GM23338 (cell line): ENCODE results near the gene TICRR. TPM values are rescaled to one million over a fixed set of nuclear protein-coding genes. Genes with fewer than 3 reads are reported as not detected.

Experiments used
- ATAC-seq: fragments of 200-7000 bp; cut with Tn5 transposase; 3 replicates; pipeline ENCODE4 v1.9.1; 2020
- DNase-seq: peaks from one replicate; pipeline ENCODE4 v3.0.0-alpha.2; 2015; ENCODE audit warnings: low spot score
- H2AFZ ChIP-seq: fragments of 200-600 bp; sonication (generic); 2 replicates; pipeline ENCODE4 v1.8.0; 2016; ENCODE audit warnings: antibody characterized with exemption, mild to moderate bottlenecking, moderate library complexity
- H3F3A ChIP-seq: fragments of 200-600 bp; sonication (generic); replicated peaks from 2 replicates; pipeline ENCODE4 v1.8.0; 2017; ENCODE audit warnings: antibody characterized with exemption, mixed run types, low read depth
- H3K27ac ChIP-seq: fragments of 200-600 bp; sonication (generic); 2 replicates; pipeline ENCODE4 v1.6.1; 2016; ENCODE audit warnings: low read depth
- H3K27me3 ChIP-seq: fragments of 200-600 bp; sonication (generic); 2 replicates; pipeline ENCODE4 v1.8.0; 2016; ENCODE audit warnings: mild to moderate bottlenecking, mixed run types, moderate library complexity; ENCODE audit not compliant: insufficient read depth
- H3K36me3 ChIP-seq: fragments of 200-600 bp; sonication (generic); 2 replicates; pipeline ENCODE4 v1.8.0; 2016; ENCODE audit warnings: mild to moderate bottlenecking; ENCODE audit not compliant: insufficient read depth
- H3K4me1 ChIP-seq: fragments of 200-600 bp; sonication (generic); 2 replicates; pipeline ENCODE4 v1.8.0; 2016; ENCODE audit warnings: mild to moderate bottlenecking, moderate library complexity; ENCODE audit not compliant: insufficient read depth
- H3K4me2 ChIP-seq: fragments of 200-600 bp; sonication (generic); 2 replicates; pipeline ENCODE4 v1.7.1; 2017; ENCODE audit warnings: mixed run types
- H3K4me3 ChIP-seq: fragments of 200-600 bp; sonication (generic); 2 replicates; pipeline ENCODE4 v1.6.1; 2016; ENCODE audit warnings: mixed run types
- H3K79me2 ChIP-seq: fragments of 200-600 bp; sonication (generic); replicated peaks from 2 replicates; pipeline ENCODE4 v1.8.0; 2017; ENCODE audit warnings: mild to moderate bottlenecking; ENCODE audit not compliant: insufficient read depth
- H3K9me2 ChIP-seq: fragments of 200-600 bp; sonication (generic); 2 replicates; pipeline ENCODE4 v1.8.0; 2017; ENCODE audit not compliant: insufficient read depth
- H4K20me1 ChIP-seq: fragments of 200-600 bp; sonication (generic); replicated peaks from 2 replicates; pipeline ENCODE4 v1.8.0; 2017; ENCODE audit warnings: mild to moderate bottlenecking; ENCODE audit not compliant: insufficient read depth
- H3K27ac Mint-ChIP-seq: 2 replicates; pipeline ENCODE4 v1.8.0; 2020; ENCODE audit warnings: inconsistent platforms, mild to moderate bottlenecking, moderate library complexity, mixed read lengths
- H3K27me3 Mint-ChIP-seq: 3 replicates; pipeline ENCODE4 v1.8.0; 2022; ENCODE audit warnings: low read depth, mild to moderate bottlenecking, moderate library complexity, mixed read lengths, inconsistent platforms; ENCODE audit not compliant: insufficient read depth, poor library complexity
- H3K36me3 Mint-ChIP-seq: 3 replicates; pipeline ENCODE4 v1.8.0; 2021; ENCODE audit warnings: low read depth, mild to moderate bottlenecking, inconsistent platforms, moderate library complexity, mixed read lengths
- H3K4me1 Mint-ChIP-seq: 3 replicates; pipeline ENCODE4 v1.8.0; 2020; ENCODE audit warnings: mild to moderate bottlenecking, inconsistent platforms, mixed read lengths
- H3K4me3 Mint-ChIP-seq: 3 replicates; pipeline ENCODE4 v1.8.0; 2021; ENCODE audit warnings: moderate library complexity, mild to moderate bottlenecking, inconsistent platforms, mixed read lengths
- H3K9me3 Mint-ChIP-seq: 3 replicates; pipeline ENCODE4 v1.8.0; 2020; ENCODE audit warnings: moderate library complexity, mild to moderate bottlenecking, inconsistent platforms, mixed read lengths
- CREB1 ChIP-seq: fragments of 250-450 bp; sonication (Bioruptor Pico); IDR thresholded peaks from 2 replicates; pipeline ENCODE4 v1.5.0; 2020; ENCODE audit warnings: low read depth, mild to moderate bottlenecking, moderate library complexity
- EZH2phosphoT487 ChIP-seq: fragments of 200-600 bp; sonication (generic); IDR thresholded peaks from one replicate; pipeline ENCODE4 v1.8.1; 2018; ENCODE audit warnings: antibody characterized with exemption; ENCODE audit not compliant: unreplicated experiment
- NANOG ChIP-seq: IDR thresholded peaks from 2 replicates; pipeline ENCODE4 v1.6.1; 2016; ENCODE audit warnings: antibody characterized with exemption, borderline replicate concordance
- POLR2AphosphoS5 ChIP-seq: IDR thresholded peaks from 2 replicates; pipeline ENCODE4 v1.6.1; 2016; ENCODE audit warnings: antibody characterized with exemption, low read depth
- REST ChIP-seq: IDR thresholded peaks from one replicate; pipeline ENCODE4 v1.6.1; 2018; ENCODE audit warnings: antibody characterized with exemption; ENCODE audit not compliant: unreplicated experiment
- STAT1 ChIP-seq: IDR thresholded peaks from one replicate; pipeline ENCODE4 v1.6.1; 2016; ENCODE audit warnings: antibody characterized with exemption; ENCODE audit not compliant: unreplicated experiment
- ZNF331 ChIP-seq: fragments of 250-450 bp; sonication (Bioruptor Pico); IDR thresholded peaks from 2 replicates; pipeline ENCODE4 v1.5.0; 2020; ENCODE audit warnings: low read depth, mild to moderate bottlenecking, moderate library complexity
- polyA plus RNA-seq: library from polyadenylated mRNA; unstranded; fragments of >200 nt; fragmentation: Nextera tagmentation; extraction: Ambion mirVana; gene quantifications from 2 replicates; pipeline ENCODE4 v1.2.1, GENCODE V29; 2016
- total RNA-seq: library from RNA; depleted of rRNA; stranded (reverse); fragments of >200 nt; shearing (Covaris generic); gene quantifications from 2 replicates; pipeline ENCODE4 v1.2.3, GENCODE V29; 2014
- TF ChIP-seq, protein P1 (sequence below): fragments of 250-450 bp; sonication (Bioruptor Pico); IDR thresholded peaks from 2 replicates; pipeline ENCODE4 v1.5.0; 2020; ENCODE audit warnings: mild to moderate bottlenecking, moderate library complexity

Gene TICRR
- total and polyA plus RNA-seq, 2 experiments from 2014 or later = 11.2 to 42.3 TPM

- Histone ChIP-seq H3K9me2 (no peaks in the 10 kb centered on the region), H3K4me2 (no peak overlapping the region), H3K4me1 (peaks cover 16% of the 10 kb centered on the region), H3K36me3 (no peaks in the 10 kb centered on the region), H4K20me1 (no peaks in the 10 kb centered on the region), H3K27me3 (peaks cover 20% of the 10 kb centered on the region), H3K79me2 (no peaks in the 10 kb centered on the region), H3F3A (no peaks in the 10 kb centered on the region), H2AFZ (no peak overlapping the region), H3K4me3 (no peak overlapping the region), H3K27ac (no peak overlapping the region)
- Mint-ChIP-seq H3K4me3 (no peak overlapping the region), H3K4me1 (peaks cover 16% of the 10 kb centered on the region), H3K27ac (no peak overlapping the region), H3K36me3 (no peaks in the 10 kb centered on the region), H3K9me3 (no peaks in the 10 kb centered on the region), H3K27me3 (peaks cover 14% of the 10 kb centered on the region)
- DNase-seq (no peak), ATAC-seq (no peak)
- TF ChIP-seq ZNF331 (CRISPR knock-in tag) (no peak), CREB1 (CRISPR knock-in tag) (no peak), EZH2phosphoT487 (no peak), NANOG (no peak), STAT1 (no peak), REST (no peak), POLR2AphosphoS5 (no peak)
- TF ChIP-seq, protein P1, sequence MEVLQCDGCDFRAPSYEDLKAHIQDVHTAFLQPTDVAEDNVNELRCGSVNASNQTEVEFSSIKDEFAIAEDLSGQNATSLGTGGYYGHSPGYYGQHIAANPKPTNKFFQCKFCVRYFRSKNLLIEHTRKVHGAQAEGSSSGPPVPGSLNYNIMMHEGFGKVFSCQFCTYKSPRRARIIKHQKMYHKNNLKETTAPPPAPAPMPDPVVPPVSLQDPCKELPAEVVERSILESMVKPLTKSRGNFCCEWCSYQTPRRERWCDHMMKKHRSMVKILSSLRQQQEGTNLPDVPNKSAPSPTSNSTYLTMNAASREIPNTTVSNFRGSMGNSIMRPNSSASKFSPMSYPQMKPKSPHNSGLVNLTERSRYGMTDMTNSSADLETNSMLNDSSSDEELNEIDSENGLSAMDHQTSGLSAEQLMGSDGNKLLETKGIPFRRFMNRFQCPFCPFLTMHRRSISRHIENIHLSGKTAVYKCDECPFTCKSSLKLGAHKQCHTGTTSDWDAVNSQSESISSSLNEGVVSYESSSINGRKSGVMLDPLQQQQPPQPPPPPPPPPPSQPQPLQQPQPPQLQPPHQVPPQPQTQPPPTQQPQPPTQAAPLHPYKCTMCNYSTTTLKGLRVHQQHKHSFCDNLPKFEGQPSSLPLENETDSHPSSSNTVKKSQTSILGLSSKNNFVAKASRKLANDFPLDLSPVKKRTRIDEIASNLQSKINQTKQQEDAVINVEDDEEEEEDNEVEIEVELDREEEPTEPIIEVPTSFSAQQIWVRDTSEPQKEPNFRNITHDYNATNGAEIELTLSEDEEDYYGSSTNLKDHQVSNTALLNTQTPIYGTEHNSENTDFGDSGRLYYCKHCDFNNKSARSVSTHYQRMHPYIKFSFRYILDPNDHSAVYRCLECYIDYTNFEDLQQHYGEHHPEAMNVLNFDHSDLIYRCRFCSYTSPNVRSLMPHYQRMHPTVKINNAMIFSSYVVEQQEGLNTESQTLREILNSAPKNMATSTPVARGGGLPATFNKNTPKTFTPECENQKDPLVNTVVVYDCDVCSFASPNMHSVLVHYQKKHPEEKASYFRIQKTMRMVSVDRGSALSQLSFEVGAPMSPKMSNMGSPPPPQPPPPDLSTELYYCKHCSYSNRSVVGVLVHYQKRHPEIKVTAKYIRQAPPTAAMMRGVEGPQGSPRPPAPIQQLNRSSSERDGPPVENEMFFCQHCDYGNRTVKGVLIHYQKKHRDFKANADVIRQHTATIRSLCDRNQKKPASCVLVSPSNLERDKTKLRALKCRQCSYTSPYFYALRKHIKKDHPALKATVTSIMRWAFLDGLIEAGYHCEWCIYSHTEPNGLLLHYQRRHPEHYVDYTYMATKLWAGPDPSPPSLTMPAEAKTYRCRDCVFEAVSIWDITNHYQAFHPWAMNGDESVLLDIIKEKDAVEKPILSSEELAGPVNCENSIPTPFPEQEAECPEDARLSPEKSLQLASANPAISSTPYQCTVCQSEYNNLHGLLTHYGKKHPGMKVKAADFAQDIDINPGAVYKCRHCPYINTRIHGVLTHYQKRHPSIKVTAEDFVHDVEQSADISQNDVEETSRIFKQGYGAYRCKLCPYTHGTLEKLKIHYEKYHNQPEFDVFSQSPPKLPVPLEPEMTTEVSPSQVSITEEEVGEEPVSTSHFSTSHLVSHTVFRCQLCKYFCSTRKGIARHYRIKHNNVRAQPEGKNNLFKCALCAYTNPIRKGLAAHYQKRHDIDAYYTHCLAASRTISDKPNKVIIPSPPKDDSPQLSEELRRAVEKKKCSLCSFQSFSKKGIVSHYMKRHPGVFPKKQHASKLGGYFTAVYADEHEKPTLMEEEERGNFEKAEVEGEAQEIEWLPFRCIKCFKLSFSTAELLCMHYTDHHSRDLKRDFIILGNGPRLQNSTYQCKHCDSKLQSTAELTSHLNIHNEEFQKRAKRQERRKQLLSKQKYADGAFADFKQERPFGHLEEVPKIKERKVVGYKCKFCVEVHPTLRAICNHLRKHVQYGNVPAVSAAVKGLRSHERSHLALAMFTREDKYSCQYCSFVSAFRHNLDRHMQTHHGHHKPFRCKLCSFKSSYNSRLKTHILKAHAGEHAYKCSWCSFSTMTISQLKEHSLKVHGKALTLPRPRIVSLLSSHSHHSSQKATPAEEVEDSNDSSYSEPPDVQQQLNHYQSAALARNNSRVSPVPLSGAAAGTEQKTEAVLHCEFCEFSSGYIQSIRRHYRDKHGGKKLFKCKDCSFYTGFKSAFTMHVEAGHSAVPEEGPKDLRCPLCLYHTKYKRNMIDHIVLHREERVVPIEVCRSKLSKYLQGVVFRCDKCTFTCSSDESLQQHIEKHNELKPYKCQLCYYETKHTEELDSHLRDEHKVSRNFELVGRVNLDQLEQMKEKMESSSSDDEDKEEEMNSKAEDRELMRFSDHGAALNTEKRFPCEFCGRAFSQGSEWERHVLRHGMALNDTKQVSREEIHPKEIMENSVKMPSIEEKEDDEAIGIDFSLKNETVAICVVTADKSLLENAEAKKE (CRISPR knock-in tag) = no peak
These were observed 92.4 kb downstream of the TICRR start for GRCh38 chr15:89667706-89667960.
